HG02588 (cell line): ENCODE results near the gene SOCS1.
"Not testable (repeated sequence)": the region's sequence is repeated elsewhere in the genome, so short reads cannot be mapped to it uniquely, and the experiment has no call there.

Source experiments
- ATAC-seq: cut with Tn5 transposase; IDR thresholded peaks from one replicate; pipeline ENCODE4 v1.9.1; 2021; ENCODE audit warnings: mild to moderate bottlenecking, moderate library complexity; ENCODE audit not compliant: unreplicated experiment

SOCS1 gene

GRCh38 chr16:11255737-11256660 lies at the start of gene SOCS1:
SOCS1 (minus strand) TSS chr16:11256204; CDS start chr16:11255478, 726 bp downstream.
- peak; percentile 52 for ATAC-seq

- ATAC-seq: no peak
Observed at GRCh38 chr16:11303405-11304138, 47.6 kb upstream of the SOCS1 start.

GRCh38 chr16:11302977-11303376 lies 47.0 kb upstream of the SOCS1 start:
- ATAC-seq: no peak

GRCh38 chr16:11301645-11302501 lies 45.9 kb upstream of the SOCS1 start:
- no peak for ATAC-seq

- ATAC-seq: no peak
Observed at GRCh38 chr16:11300560-11300892, 44.5 kb upstream of the SOCS1 start.

- no peak for ATAC-seq
Observed at GRCh38 chr16:11299865-11300559, 44.0 kb upstream of the SOCS1 start.

- ATAC-seq: not testable (repeated sequence)
Observed at GRCh38 chr16:11298950-11299547, 43.0 kb upstream of the SOCS1 start.

- ATAC-seq: no peak
Observed at GRCh38 chr16:11298143-11298900, 42.3 kb upstream of the SOCS1 start.

- ATAC-seq: peak; percentile 81
Observed at GRCh38 chr16:11297492-11298142, 41.6 kb upstream of the SOCS1 start.

GRCh38 chr16:11296706-11297491 lies 40.9 kb upstream of the SOCS1 start:
- ATAC-seq: peak; percentile 21

GRCh38 chr16:11296351-11296705 lies 40.3 kb upstream of the SOCS1 start:
- no peak for ATAC-seq

GRCh38 chr16:11295672-11296071 lies 39.7 kb upstream of the SOCS1 start:
- no peak for ATAC-seq

- no peak for ATAC-seq
Observed at GRCh38 chr16:11292076-11292748, 36.2 kb upstream of the SOCS1 start.

GRCh38 chr16:11291091-11291703 lies 35.2 kb upstream of the SOCS1 start:
- ATAC-seq: no peak

GRCh38 chr16:11290102-11290893 lies 34.3 kb upstream of the SOCS1 start:
- no peak for ATAC-seq

GRCh38 chr16:11289696-11290095 lies 33.7 kb upstream of the SOCS1 start:
- not testable (repeated sequence) for ATAC-seq
